ENCODE measurements around the gene DHX58.

Gene DHX58

GRCh38 chr17:42110301-42111264, 1.9 kb downstream of the DHX58 start:
- DNase-seq (ENCODE audit: low spot score): no peak

GRCh38 chr17:42109086-42109485, 3.4 kb downstream of the DHX58 start:
- no peak for DNase-seq (ENCODE audit: low spot score)

- DNase-seq (ENCODE audit: low spot score): peak; percentile 91
These were observed 4.6 kb downstream of the DHX58 start for GRCh38 chr17:42107597-42108576.

GRCh38 chr17:42107124-42107523, 5.4 kb downstream of the DHX58 start:
- DNase-seq (ENCODE audit: low spot score): no peak

GRCh38 chr17:42106009-42106408, 6.5 kb downstream of the DHX58 start:
- DNase-seq (ENCODE audit: low spot score): no peak

GRCh38 chr17:42104264-42104663, 8.2 kb downstream of the DHX58 start:
- no peak for DNase-seq (ENCODE audit: low spot score)

GRCh38 chr17:42103221-42103954, 9.1 kb downstream of the DHX58 start:
- DNase-seq (ENCODE audit: low spot score): no peak

- peak; percentile 95 for DNase-seq (ENCODE audit: low spot score)
These were observed 10.8 kb downstream of the DHX58 start for GRCh38 chr17:42101513-42102292.

- no peak for DNase-seq (ENCODE audit: low spot score)
These were observed 13.6 kb downstream of the DHX58 start for GRCh38 chr17:42098730-42099399.

- no peak for DNase-seq (ENCODE audit: low spot score)
These were observed 14.6 kb downstream of the DHX58 start, which contains the start of gene ZNF385C for GRCh38 chr17:42097691-42098631. Gene ZNF385C (minus strand): TSS chr17:42098473. CDS start chr17:42063056, 35,417 bp downstream.

- DNase-seq (ENCODE audit: low spot score): no peak
These were observed 16.0 kb downstream of the DHX58 start for GRCh38 chr17:42096360-42097111.

- no peak for DNase-seq (ENCODE audit: low spot score)
These were observed 18.0 kb downstream of the DHX58 start for GRCh38 chr17:42094375-42095069.

- no peak for DNase-seq (ENCODE audit: low spot score)
These were observed 19.6 kb downstream of the DHX58 start for GRCh38 chr17:42092939-42093338.

GRCh38 chr17:42090964-42091790, 21.3 kb downstream of the DHX58 start:
- no peak for DNase-seq (ENCODE audit: low spot score)

GRCh38 chr17:42088736-42089135, 23.8 kb downstream of the DHX58 start:
- DNase-seq (ENCODE audit: low spot score): no peak

GRCh38 chr17:42087736-42088705, 24.5 kb downstream of the DHX58 start:
- peak; percentile 75 for DNase-seq (ENCODE audit: low spot score)
